H1 (cell line): ENCODE data around the gene SPPL2B. TPM values are rescaled to one million over a fixed set of nuclear protein-coding genes. Genes with fewer than 3 reads are reported as not detected.

Experiments
- CTCF ChIA-PET: fragments of 300-600 bp; sonication (Branson Sonifier 250); formaldehyde crosslinking; loops from one replicate; lab custom pipeline; 2021; ENCODE audit not compliant: partially characterized antibody; lab: Charles Lee
- POLR2A ChIA-PET: fragments of 300-600 bp; sonication (Branson Sonifier 250); formaldehyde crosslinking; loops from one replicate; lab custom pipeline; 2021; ENCODE audit warnings: inconsistent platforms; ENCODE audit not compliant: partially characterized antibody; lab: Charles Lee
- DNase-seq, 2 experiments: peaks; one replicate each; pipeline versions ENCODE4 v3.0.0 to v3.0.0-alpha.2; 2010 to 2022; ENCODE audit warnings: low spot score in 2 of 2, low read depth in 1 of 2, mixed read lengths in 1 of 2
- FAIRE-seq: peaks from 2 replicates; lab custom pipeline; 2011; peaks lifted over from hg19 to GRCh38; lab: Jason Lieb, UNC
- H2AFZ ChIP-seq: 2 replicates; pipeline ENCODE4 v1.8.1; 2012; ENCODE audit warnings: low read length, inconsistent platforms
- H2AK5ac ChIP-seq: 2 replicates; pipeline ENCODE4 v1.6.1; 2013; ENCODE audit warnings: low read depth, low read length
- H2BK120ac ChIP-seq: replicated peaks from 2 replicates; pipeline ENCODE3; 2013; ENCODE audit warnings: low read depth, low read length, inconsistent platforms
- H2BK12ac ChIP-seq: 2 replicates; pipeline ENCODE4 v1.6.1; 2013; ENCODE audit warnings: low read depth, low read length
- H2BK15ac ChIP-seq: 2 replicates; pipeline ENCODE4 v1.6.1; 2013; ENCODE audit warnings: low read length
- H2BK20ac ChIP-seq: 2 replicates; pipeline ENCODE4 v1.6.1; 2013; ENCODE audit warnings: low read length
- H2BK5ac ChIP-seq: 2 replicates; pipeline ENCODE4 v1.6.1; 2013; ENCODE audit warnings: low read depth, low read length
- H3K14ac ChIP-seq: 2 replicates; pipeline ENCODE4 v1.6.1; 2013; ENCODE audit warnings: inconsistent platforms; ENCODE audit not compliant: insufficient read length
- H3K18ac ChIP-seq: 2 replicates; pipeline ENCODE4 v1.6.1; 2013; ENCODE audit warnings: low read length; ENCODE audit errors: extremely low read depth
- H3K23ac ChIP-seq: 2 replicates; pipeline ENCODE4 v1.6.1; 2013; ENCODE audit warnings: inconsistent platforms; ENCODE audit not compliant: insufficient read length
- H3K23me2 ChIP-seq: 2 replicates; pipeline ENCODE4 v1.6.1; 2013; ENCODE audit warnings: low read depth, low read length
- H3K27ac ChIP-seq: 2 replicates; pipeline ENCODE4 v1.6.1; 2011; ENCODE audit warnings: low read depth, low read length, inconsistent platforms
- H3K27me3 ChIP-seq, 4 experiments: replicated peaks in 1 of 4; 1 replicate in 1 of 4; 2 replicates in 3 of 4; pipeline versions ENCODE4 v1.6.1 to v1.8.1; 2011 to 2013; ENCODE audit warnings: low read length in 3 of 4, mild to moderate bottlenecking in 3 of 4, inconsistent platforms in 2 of 4, mixed read lengths in 2 of 4, moderate library complexity in 1 of 4; ENCODE audit not compliant: control insufficient read depth in 3 of 4, insufficient read depth in 3 of 4; ENCODE audit errors: extremely low read depth in 1 of 4
- H3K36me3 ChIP-seq, 4 experiments: 2 replicates each; pipeline versions ENCODE4 v1.6.1 to v1.8.1; 2011 to 2013; ENCODE audit warnings: mild to moderate bottlenecking in 4 of 4, low read length in 3 of 4, moderate library complexity in 2 of 4, control low read depth in 1 of 4, inconsistent platforms in 1 of 4; ENCODE audit not compliant: insufficient read depth in 4 of 4, control insufficient read depth in 2 of 4
- H3K4ac ChIP-seq: replicated peaks from 2 replicates; pipeline ENCODE3; 2013; ENCODE audit warnings: low read length, low read depth, mixed read lengths, inconsistent platforms; ENCODE audit not compliant: insufficient read length
- H3K4me1 ChIP-seq, 4 experiments: replicated peaks in 1 of 4; 1 replicate in 1 of 4; 2 replicates in 3 of 4; pipeline versions ENCODE4 v1.6.1 to v1.8.1; 2011 to 2013; ENCODE audit warnings: low read length in 3 of 4, inconsistent platforms in 2 of 4, mixed read lengths in 1 of 4; ENCODE audit not compliant: insufficient read depth in 4 of 4, control insufficient read depth in 3 of 4
- H3K4me2 ChIP-seq, 2 experiments: 2 replicates each; pipeline versions ENCODE4 v1.6.1 to v1.8.1; 2011 to 2013; ENCODE audit warnings: low read depth in 2 of 2, low read length in 2 of 2, control low read depth in 1 of 2, inconsistent platforms in 1 of 2, mild to moderate bottlenecking in 1 of 2; ENCODE audit not compliant: insufficient read depth in 1 of 2
- H3K4me3 ChIP-seq, 4 experiments: fragments of 200-600, 300-600 bp in 1 of 4; sonication (generic), shearing (Covaris generic), sonication (Bioruptor Twin) in 1 of 4; 2 replicates each; pipeline versions ENCODE4 v1.5.1 to v1.8.1; 2011 to 2016; ENCODE audit warnings: low read length in 4 of 4, low read depth in 3 of 4, control low read depth in 2 of 4, inconsistent platforms in 2 of 4, mild to moderate bottlenecking in 2 of 4, mixed read lengths in 1 of 4, moderate library complexity in 1 of 4; ENCODE audit not compliant: insufficient read depth in 2 of 4; ENCODE audit errors: extremely low read depth in 1 of 4
- H3K56ac ChIP-seq: replicated peaks from 2 replicates; pipeline ENCODE3; 2013; ENCODE audit warnings: low read depth, mild to moderate bottlenecking, mixed read lengths, low read length, inconsistent platforms; ENCODE audit not compliant: insufficient read length
- H3K79me1 ChIP-seq: 2 replicates; pipeline ENCODE4 v1.6.1; 2013; ENCODE audit warnings: low read depth, low read length, control low read depth
- H3K79me2 ChIP-seq, 2 experiments: 2 replicates each; pipeline versions ENCODE4 v1.6.1 to v1.8.1; 2012 to 2013; ENCODE audit warnings: low read length in 2 of 2, mild to moderate bottlenecking in 2 of 2, inconsistent platforms in 1 of 2; ENCODE audit not compliant: insufficient read depth in 2 of 2, control insufficient read depth in 1 of 2
- H3K9ac ChIP-seq, 4 experiments: replicated peaks in 1 of 4; 1 replicate in 1 of 4; 2 replicates in 3 of 4; pipeline versions ENCODE4 v1.6.1 to v1.8.1; 2011 to 2013; ENCODE audit warnings: low read depth in 3 of 4, low read length in 3 of 4, control low read depth in 2 of 4, mild to moderate bottlenecking in 2 of 4, moderate library complexity in 2 of 4, inconsistent platforms in 1 of 4; ENCODE audit errors: extremely low read depth in 1 of 4
- H3K9me3 ChIP-seq, 2 experiments: 2 replicates each; pipeline versions ENCODE4 v1.6.1 to v1.8.1; 2012 to 2013; ENCODE audit warnings: mild to moderate bottlenecking in 2 of 2, moderate library complexity in 2 of 2, control low read depth in 1 of 2, inconsistent platforms in 1 of 2, low read depth in 1 of 2, low read length in 1 of 2, mixed read lengths in 1 of 2; ENCODE audit not compliant: insufficient read depth in 2 of 2
- H4K20me1 ChIP-seq, 2 experiments: replicated peaks in 1 of 2; 2 replicates each; pipeline versions ENCODE3 to v1.8.1; 2011 to 2013; ENCODE audit warnings: inconsistent platforms in 2 of 2, low read length in 2 of 2, mild to moderate bottlenecking in 1 of 2; ENCODE audit not compliant: insufficient read depth in 2 of 2, control insufficient read depth in 1 of 2
- H4K5ac ChIP-seq: 2 replicates; pipeline ENCODE4 v1.6.1; 2013; ENCODE audit warnings: low read length, low read depth, mixed read lengths, inconsistent platforms; ENCODE audit not compliant: insufficient read length
- H4K8ac ChIP-seq: 2 replicates; pipeline ENCODE4 v1.8.0; 2013; ENCODE audit warnings: mild to moderate bottlenecking, moderate library complexity, low read length, inconsistent platforms; ENCODE audit not compliant: insufficient read depth; ENCODE audit errors: extremely low read depth
- H4K91ac ChIP-seq: replicated peaks from 2 replicates; pipeline ENCODE3; 2013; ENCODE audit warnings: low read length, mixed read lengths, inconsistent platforms; ENCODE audit not compliant: insufficient read length
- CBX8 ChIP-seq: fragments of 300-800, 300-1000 bp; sonication (generic); IDR thresholded peaks from 2 replicates; pipeline ENCODE4 v1.7.1; 2016; ENCODE audit warnings: low read depth, low read length, borderline replicate concordance
- CEBPB ChIP-seq: IDR thresholded peaks from 2 replicates; pipeline ENCODE4 v1.6.1; 2012; ENCODE audit warnings: low read depth, low read length
- GABPA ChIP-seq: IDR thresholded peaks from 2 replicates; pipeline ENCODE4 v1.6.1; 2011; ENCODE audit warnings: mild to moderate bottlenecking, low read length, moderate library complexity, borderline replicate concordance; ENCODE audit not compliant: insufficient read depth
- JUN ChIP-seq: IDR thresholded peaks from 2 replicates; pipeline ENCODE4 v1.6.1; 2011; ENCODE audit warnings: low read depth, mild to moderate bottlenecking, improper control_type of control experiment, low read length
- POLR2A ChIP-seq, 2 experiments: IDR thresholded peaks; 1 replicate in 1 of 2; 2 replicates in 1 of 2; pipeline ENCODE4 v1.6.1; 2011; ENCODE audit warnings: low read depth in 2 of 2, low read length in 2 of 2, mild to moderate bottlenecking in 2 of 2; ENCODE audit errors: control extremely low read depth in 1 of 2
- SIN3A ChIP-seq, 2 experiments: IDR thresholded peaks in 1 of 2; conservative IDR thresholded peaks in 1 of 2; 2 replicates each; pipeline ENCODE4 v1.6.1; 2011 to 2012; ENCODE audit warnings: low read length in 2 of 2, improper control_type of control experiment in 1 of 2, low read depth in 1 of 2, mild to moderate bottlenecking in 1 of 2
- SUZ12 ChIP-seq: fragments of 200-600 bp; sonication (generic); IDR thresholded peaks from 2 replicates; pipeline ENCODE4 v1.6.1; 2012; ENCODE audit warnings: mild to moderate bottlenecking, inconsistent platforms, low read length, moderate library complexity, mixed read lengths
- WGBS, 2 experiments: shearing (Covaris generic) in 1 of 2; methylation state at CpG; one replicate each; pipeline versions ENCODE4 v1.1.6 to v1.1.7; 2013 to 2015; ENCODE audit warnings: low lambda C conversion rate in 2 of 2, mixed read lengths in 2 of 2, inconsistent platforms in 1 of 2, low coverage in 1 of 2, missing lambda C conversion rate in 1 of 2; ENCODE audit not compliant: insufficient replicate concordance in 2 of 2, insufficient coverage in 1 of 2, insufficient read length in 1 of 2; ENCODE audit errors: extremely low coverage in 1 of 2, missing lambda C conversion rate in 1 of 2; 5-methylcytosine and 5-hydroxymethylcytosine counted together
- polyA plus RNA-seq, 7 experiments: library from polyadenylated mRNA; depleted of rRNA in 3 of 7; stranded (reverse) in 5 of 7; unstranded in 2 of 7; fragments of >200 nt in 5 of 7; fragments of 200-250 nt in 2 of 7; gene quantifications; 1 replicate in 5 of 7; 2 replicates in 1 of 7; 4 replicates in 1 of 7; pipeline versions ENCODE4 v1.2.1 to v1.2.3, GENCODE V29; 2011 to 2013; ENCODE audit warnings: missing spikeins in 2 of 7, mixed read lengths in 2 of 7
- total RNA-seq: library from RNA; stranded (reverse); fragmentation: NEBNext Ultra II Directional; extraction: Animal tissue kit (Norgen Biotek cat#: 25700); gene quantifications from 2 replicates; pipeline ENCODE4 v1.2.1, GENCODE V29; 2021
- TF ChIP-seq, protein P1 (sequence below): IDR thresholded peaks from 2 replicates; pipeline ENCODE4 v1.6.1; 2012; ENCODE audit warnings: low read length, inconsistent platforms
- TF ChIP-seq, protein P2 (sequence below), 3 experiments: IDR thresholded peaks; 1 replicate in 2 of 3; 2 replicates in 1 of 3; pipeline versions ENCODE4 v1.5.1 to v1.6.1; 2011; ENCODE audit warnings: low read length in 3 of 3, mild to moderate bottlenecking in 3 of 3, inconsistent platforms in 2 of 3, low read depth in 1 of 3, moderate library complexity in 1 of 3; ENCODE audit not compliant: insufficient read depth in 1 of 3; ENCODE audit errors: control extremely low read depth in 1 of 3

The SPPL2B gene
- total and polyA plus RNA-seq, 2 of the 8 experiments (the other 6 are each of a cell fraction or from before 2014, with no cell fraction given) = 34.8 to 55.7 TPM

DNA sequence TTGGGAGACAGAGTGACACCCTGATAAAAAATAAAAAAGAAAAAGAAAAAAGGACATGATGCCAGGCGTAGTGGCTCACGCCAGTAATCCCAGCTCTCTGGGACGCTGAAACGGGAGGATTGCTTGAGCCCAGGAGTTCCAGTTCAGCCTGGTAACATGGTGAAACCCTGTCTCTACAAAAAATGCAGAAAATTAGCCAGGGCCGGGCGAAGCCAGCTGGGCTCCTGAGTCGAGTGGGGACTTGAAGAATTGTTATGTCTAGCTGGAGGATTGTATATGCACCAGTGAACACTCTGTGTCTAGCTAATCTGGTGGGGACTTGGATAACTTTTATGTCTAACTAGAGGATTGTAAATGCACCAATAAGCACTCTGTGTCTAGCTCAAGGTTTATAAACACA is 63.9 kb downstream of the SPPL2B start:
- no peak for FAIRE-seq
- 67% methylated on average over 7 of the region's 7 CpGs; no CpG with 5 or more reads in 1 of the 2 experiments for WGBS, 2 experiments

More for the DNA sequence above, 63.9 kb downstream of the SPPL2B start:
- Histone ChIP-seq H2BK12ac (no peak overlapping the region), H3K4me2 (no peak overlapping the region), H3K18ac (no peak overlapping the region), H3K27me3 (no peaks in the 10 kb centered on the region; a peak in 1 of 7 replicates), H3K23me2 (no peaks in the 10 kb centered on the region), H2AK5ac (no peak overlapping the region), H3K23ac (no peak overlapping the region), H3K79me2 (no peaks in the 10 kb centered on the region), H2BK15ac (no peak overlapping the region), H3K9ac (no peak overlapping the region), H4K8ac (no peak overlapping the region; the same call in 1 of the 2 replicates), H4K91ac (no peak overlapping the region), H3K14ac (no peak overlapping the region), H3K79me1 (no peaks in the 10 kb centered on the region), H2BK5ac (no peak overlapping the region), H3K27ac (no peak overlapping the region), H2AFZ (no peak overlapping the region)
- no peak for DNase-seq
- CTCF ChIA-PET = interaction anchor here (0.9 to 3.6 kb wide), 22 partner anchors 11 to 358 kb away, joined by 3 to 29 read pairs (median 4); partner anchors contain the start of gene LSM7
- TF ChIP-seq CEBPB = no peak
- TF ChIP-seq JUN = no peak
- no peak for TF ChIP-seq CBX8
- no peak for TF ChIP-seq SUZ12
- TF ChIP-seq GABPA = no peak
- TF ChIP-seq, protein P1, sequence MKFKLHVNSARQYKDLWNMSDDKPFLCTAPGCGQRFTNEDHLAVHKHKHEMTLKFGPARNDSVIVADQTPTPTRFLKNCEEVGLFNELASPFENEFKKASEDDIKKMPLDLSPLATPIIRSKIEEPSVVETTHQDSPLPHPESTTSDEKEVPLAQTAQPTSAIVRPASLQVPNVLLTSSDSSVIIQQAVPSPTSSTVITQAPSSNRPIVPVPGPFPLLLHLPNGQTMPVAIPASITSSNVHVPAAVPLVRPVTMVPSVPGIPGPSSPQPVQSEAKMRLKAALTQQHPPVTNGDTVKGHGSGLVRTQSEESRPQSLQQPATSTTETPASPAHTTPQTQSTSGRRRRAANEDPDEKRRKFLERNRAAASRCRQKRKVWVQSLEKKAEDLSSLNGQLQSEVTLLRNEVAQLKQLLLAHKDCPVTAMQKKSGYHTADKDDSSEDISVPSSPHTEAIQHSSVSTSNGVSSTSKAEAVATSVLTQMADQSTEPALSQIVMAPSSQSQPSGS = no peak
- TF ChIP-seq, protein P2, sequence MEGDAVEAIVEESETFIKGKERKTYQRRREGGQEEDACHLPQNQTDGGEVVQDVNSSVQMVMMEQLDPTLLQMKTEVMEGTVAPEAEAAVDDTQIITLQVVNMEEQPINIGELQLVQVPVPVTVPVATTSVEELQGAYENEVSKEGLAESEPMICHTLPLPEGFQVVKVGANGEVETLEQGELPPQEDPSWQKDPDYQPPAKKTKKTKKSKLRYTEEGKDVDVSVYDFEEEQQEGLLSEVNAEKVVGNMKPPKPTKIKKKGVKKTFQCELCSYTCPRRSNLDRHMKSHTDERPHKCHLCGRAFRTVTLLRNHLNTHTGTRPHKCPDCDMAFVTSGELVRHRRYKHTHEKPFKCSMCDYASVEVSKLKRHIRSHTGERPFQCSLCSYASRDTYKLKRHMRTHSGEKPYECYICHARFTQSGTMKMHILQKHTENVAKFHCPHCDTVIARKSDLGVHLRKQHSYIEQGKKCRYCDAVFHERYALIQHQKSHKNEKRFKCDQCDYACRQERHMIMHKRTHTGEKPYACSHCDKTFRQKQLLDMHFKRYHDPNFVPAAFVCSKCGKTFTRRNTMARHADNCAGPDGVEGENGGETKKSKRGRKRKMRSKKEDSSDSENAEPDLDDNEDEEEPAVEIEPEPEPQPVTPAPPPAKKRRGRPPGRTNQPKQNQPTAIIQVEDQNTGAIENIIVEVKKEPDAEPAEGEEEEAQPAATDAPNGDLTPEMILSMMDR (IDR thresholded peaks at IDR 0.05; ENCODE audit: control extremely low read depth in 1 of 3, insufficient read depth in 1 of 3, low read depth in 1 of 3, low read length in 3 of 3) = no peak
- no peak for TF ChIP-seq POLR2A (IDR thresholded peaks at IDR 0.05; ENCODE audit: control extremely low read depth in 1 of 2, low read depth in 2 of 2, low read length in 2 of 2)
- TF ChIP-seq SIN3A (conservative IDR thresholded peaks at IDR 0.05 in 1 of 2, IDR thresholded peaks at IDR 0.05 in 1 of 2; ENCODE audit: low read depth in 1 of 2, low read length in 2 of 2) = no peak
- TF ChIP-seq, all 59 proteins: peak for 0
- H3K56ac ChIP-seq = no peak overlapping the region
- H2BK20ac ChIP-seq = no peak overlapping the region
- no peaks in the 10 kb centered on the region for H3K36me3 ChIP-seq
- H3K4me1 ChIP-seq = no peaks in the 10 kb centered on the region
- no peak overlapping the region for H2BK120ac ChIP-seq
- H3K4ac ChIP-seq = no peak overlapping the region
- H4K5ac ChIP-seq = no peak overlapping the region
- no peaks in the 10 kb centered on the region for H4K20me1 ChIP-seq
- no peaks in the 10 kb centered on the region for H3K9me3 ChIP-seq
- H3K4me3 ChIP-seq = no peak overlapping the region
- POLR2A ChIA-PET = interaction anchor here (1.1 to 2.7 kb wide), 2 partner anchors 31 to 117 kb away, joined by 4 to 6 read pairs; no protein-coding TSS in a partner anchor
